Astrocyte of the spinal cord (primary cell): ENCODE measurements around the gene SLC35A3.

Experiments
- DNase-seq: peaks from one replicate; pipeline ENCODE4 v3.0.0; 2011; ENCODE audit warnings: low read depth, low spot score
- H3K4me3 ChIP-seq: 2 replicates; pipeline ENCODE4 v1.5.1; 2011; ENCODE audit warnings: low read depth, mild to moderate bottlenecking, low read length, moderate library complexity
- in situ Hi-C: cut with HindIII; loops from 2 replicates; pipeline ENCODE4 v1.10.0; 2017; ENCODE audit warnings: low sequenced_read_pairs
- TF ChIP-seq, protein P1 (sequence below): IDR thresholded peaks from 2 replicates; pipeline ENCODE4 v1.5.1; 2012; ENCODE audit warnings: low read depth, mild to moderate bottlenecking, low read length, inconsistent platforms

SLC35A3 gene

GRCh38 chr1:99992044-99992722 lies 22.4 kb downstream of the SLC35A3 start:
- no peak for DNase-seq
- no peak overlapping the region for H3K4me3 ChIP-seq
- TF ChIP-seq, protein P1, sequence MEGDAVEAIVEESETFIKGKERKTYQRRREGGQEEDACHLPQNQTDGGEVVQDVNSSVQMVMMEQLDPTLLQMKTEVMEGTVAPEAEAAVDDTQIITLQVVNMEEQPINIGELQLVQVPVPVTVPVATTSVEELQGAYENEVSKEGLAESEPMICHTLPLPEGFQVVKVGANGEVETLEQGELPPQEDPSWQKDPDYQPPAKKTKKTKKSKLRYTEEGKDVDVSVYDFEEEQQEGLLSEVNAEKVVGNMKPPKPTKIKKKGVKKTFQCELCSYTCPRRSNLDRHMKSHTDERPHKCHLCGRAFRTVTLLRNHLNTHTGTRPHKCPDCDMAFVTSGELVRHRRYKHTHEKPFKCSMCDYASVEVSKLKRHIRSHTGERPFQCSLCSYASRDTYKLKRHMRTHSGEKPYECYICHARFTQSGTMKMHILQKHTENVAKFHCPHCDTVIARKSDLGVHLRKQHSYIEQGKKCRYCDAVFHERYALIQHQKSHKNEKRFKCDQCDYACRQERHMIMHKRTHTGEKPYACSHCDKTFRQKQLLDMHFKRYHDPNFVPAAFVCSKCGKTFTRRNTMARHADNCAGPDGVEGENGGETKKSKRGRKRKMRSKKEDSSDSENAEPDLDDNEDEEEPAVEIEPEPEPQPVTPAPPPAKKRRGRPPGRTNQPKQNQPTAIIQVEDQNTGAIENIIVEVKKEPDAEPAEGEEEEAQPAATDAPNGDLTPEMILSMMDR = no peak
- in situ Hi-C loops = no loop called here

- no peak for DNase-seq
- H3K4me3 ChIP-seq = no peak overlapping the region
- in situ Hi-C loops = no loop called here
- TF ChIP-seq, protein P1 = no peak
These were observed 23.1 kb downstream of the SLC35A3 start for GRCh38 chr1:99992760-99993467.

DNA sequence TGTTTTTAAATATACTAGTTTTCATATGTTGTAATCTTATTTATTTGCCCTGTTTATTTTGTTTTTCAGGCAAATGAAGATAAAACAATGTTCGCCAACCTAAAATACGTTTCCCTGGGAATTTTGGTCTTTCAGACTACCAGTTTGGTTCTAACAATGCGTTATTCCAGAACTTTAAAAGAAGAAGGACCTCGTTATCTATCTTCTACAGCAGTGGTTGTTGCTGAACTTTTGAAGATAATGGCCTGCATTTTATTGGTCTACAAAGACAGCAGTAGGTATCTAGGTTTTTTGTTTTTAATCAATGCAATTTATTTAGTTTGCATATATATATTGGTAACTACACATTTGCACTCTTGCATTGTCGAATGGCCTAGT lies 23.7 kb downstream of the SLC35A3 start:
- no peak for DNase-seq
- H3K4me3 ChIP-seq = no peak overlapping the region
- TF ChIP-seq, protein P1 = no peak
- in situ Hi-C loops = no loop called here

DNA sequence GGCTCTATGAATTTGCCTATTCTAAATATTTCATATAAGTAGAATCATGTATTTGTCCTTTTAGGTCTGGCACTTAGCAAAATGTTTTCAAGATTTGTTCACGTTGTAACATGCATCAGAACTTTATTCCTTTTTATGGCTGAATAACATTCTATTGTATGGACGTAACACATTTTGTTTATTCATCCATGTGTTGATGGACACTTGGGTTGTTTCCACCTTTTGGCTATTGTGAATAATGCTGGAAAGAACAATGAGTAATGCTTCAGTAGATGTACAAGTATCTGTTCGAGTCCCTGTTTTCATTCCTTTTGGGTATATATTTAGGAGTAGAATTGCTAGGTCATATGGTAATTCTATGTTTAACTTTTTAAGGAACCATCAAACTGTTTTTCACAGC lies 24.7 kb downstream of the SLC35A3 start:
- in situ Hi-C loops = no loop called here

GRCh38 chr1:99996951-99997350 lies 27.2 kb downstream of the SLC35A3 start:
- DNase-seq = no peak
- no peak overlapping the region for H3K4me3 ChIP-seq
- in situ Hi-C loops = no loop called here
- TF ChIP-seq, protein P1 = no peak

More for the DNA sequence above, 24.7 kb downstream of the SLC35A3 start:
- DNase-seq = no peak
- TF ChIP-seq, protein P1 = no peak
- no peak overlapping the region for H3K4me3 ChIP-seq

DNA sequence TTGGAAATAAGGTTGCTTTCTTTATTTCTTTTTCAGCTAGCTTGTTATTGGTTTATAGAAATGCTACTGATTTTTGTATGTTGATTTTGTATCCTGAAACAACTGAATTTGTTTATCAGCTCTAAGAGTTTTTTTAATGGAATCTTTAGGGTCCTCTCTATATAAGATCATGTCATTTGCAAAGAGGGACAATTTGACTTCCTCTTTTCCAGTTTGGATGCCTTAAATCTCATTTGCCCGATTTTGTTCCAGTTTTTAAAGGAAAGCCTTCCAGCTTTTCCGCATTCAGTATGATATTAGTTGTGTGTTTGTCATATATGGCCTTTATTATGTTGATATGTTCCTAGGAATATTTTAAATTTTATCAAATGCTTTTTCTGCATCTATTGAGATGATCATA lies 31.7 kb downstream of the SLC35A3 start:
- TF ChIP-seq, protein P1 = no peak
- in situ Hi-C loops = no loop called here
- H3K4me3 ChIP-seq = no peak overlapping the region
- DNase-seq = no peak
